ENCODE data around the gene RAB17.

Gene RAB17

GRCh38 chr2:237631801-237632585 is 41.5 kb upstream of the RAB17 start:
- Histone ChIP-seq H4K8ac (ENCODE audit: low read length) (no peak overlapping the region), H3K14ac (ENCODE audit: low read length in 2 of 2) (no peak overlapping the region), H3K18ac (ENCODE audit: low read depth in 1 of 2, low read length in 2 of 2) (no peak overlapping the region), H3K4ac (ENCODE audit: low read depth in 1 of 2, low read length in 2 of 2) (no peak overlapping the region), H3K4me1 (ENCODE audit: control insufficient read depth, insufficient read depth, low read depth, low read length) (peaks cover 29% of the 10 kb centered on the region), H3K27ac (ENCODE audit: low read length, poor library complexity, severe bottlenecking) (no peak overlapping the region), H3K4me2 (ENCODE audit: low read length, poor library complexity, severe bottlenecking) (no peak overlapping the region), H3K23ac (ENCODE audit: low read length in 2 of 2) (no peak overlapping the region), H2BK120ac (ENCODE audit: low read depth, low read length) (no peak overlapping the region), H3K9me3 (ENCODE audit: control insufficient read depth, low read length) (peaks cover 15% of the 10 kb centered on the region), H2BK12ac (ENCODE audit: low read length in 2 of 2) (no peak overlapping the region), H3K9ac (ENCODE audit: low read length) (no peak overlapping the region), H2BK15ac (ENCODE audit: low read depth, poor library complexity, severe bottlenecking) (no peak overlapping the region), H2AFZ (ENCODE audit: low read depth, low read length) (no peak overlapping the region), H3K4me3 (ENCODE audit: insufficient read depth in 1 of 2, low read depth in 1 of 2, low read length in 2 of 2) (no peak overlapping the region), H3K27me3 (ENCODE audit: control insufficient read depth in 1 of 2, insufficient read depth in 1 of 2, low read length in 2 of 2) (no peaks in the 10 kb centered on the region), H4K91ac (ENCODE audit: low read length) (no peak overlapping the region), H2AK5ac (ENCODE audit: low read length, severe bottlenecking) (peak overlapping the region; percentile 27), H2BK5ac (ENCODE audit: low read depth, low read length, poor library complexity, severe bottlenecking) (no peak overlapping the region), H3K36me3 (ENCODE audit: control insufficient read depth in 1 of 2, insufficient read depth in 2 of 2, low read depth in 1 of 2, low read length in 2 of 2) (peaks cover 29 to 37% of the 10 kb centered on the region in 2 experiments), H3K79me1 (replicated peaks; ENCODE audit: low read length, poor library complexity, severe bottlenecking) (peaks cover 48% of the 10 kb centered on the region)
- 90% methylated on average over 19 of the region's 19 CpGs for WGBS
- DNase-seq, result no peak

DNA sequence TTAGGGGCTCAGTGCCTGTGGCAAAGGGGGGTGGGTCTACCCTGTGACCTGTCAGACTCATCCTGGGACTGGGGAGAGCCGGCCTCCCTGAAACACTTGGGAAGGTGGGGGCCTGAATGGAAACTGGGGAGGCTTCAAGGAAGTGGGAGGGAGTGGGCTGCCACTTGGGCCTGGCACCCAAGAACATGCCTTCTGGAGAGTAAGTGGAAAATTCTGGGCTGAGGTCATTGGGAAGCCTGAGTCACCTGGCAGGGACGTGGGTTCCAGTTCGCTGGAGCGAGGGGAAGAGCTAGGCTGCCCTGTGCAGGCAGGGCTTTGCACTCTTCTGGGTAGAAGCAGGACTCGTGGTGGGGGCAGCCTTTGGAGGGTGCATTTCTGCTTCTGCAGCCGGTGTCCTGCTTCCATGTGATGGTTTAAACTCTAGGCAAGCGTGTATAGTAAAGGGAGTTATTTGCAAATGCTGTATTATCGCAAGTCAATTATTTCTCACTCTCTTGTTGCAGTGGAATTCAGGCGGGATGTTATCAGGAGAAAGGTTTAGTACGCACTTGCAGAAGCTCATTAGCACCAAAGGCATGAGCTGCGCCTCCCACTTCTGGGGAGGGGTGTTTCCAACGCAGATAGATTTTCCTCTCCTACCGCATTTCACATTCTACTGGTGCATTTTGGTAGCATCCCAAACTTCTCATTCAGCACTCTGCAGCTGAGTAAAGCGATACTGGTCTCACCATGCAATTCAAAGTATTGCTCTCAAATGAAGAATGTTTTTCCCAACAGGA is 40.7 kb upstream of the RAB17 start:
- 90% methylated on average over 14 of the region's 14 CpGs for WGBS
- Histone ChIP-seq H3K9ac (ENCODE audit: low read length) (no peak overlapping the region), H3K18ac (ENCODE audit: low read depth in 1 of 2, low read length in 2 of 2) (no peak overlapping the region), H3K14ac (ENCODE audit: low read length in 2 of 2) (no peak overlapping the region), H4K91ac (ENCODE audit: low read length) (no peak overlapping the region), H3K36me3 (ENCODE audit: control insufficient read depth in 1 of 2, insufficient read depth in 2 of 2, low read depth in 1 of 2, low read length in 2 of 2) (peaks cover 29 to 37% of the 10 kb centered on the region in 2 experiments), H4K8ac (ENCODE audit: low read length) (no peak overlapping the region), H3K27ac (ENCODE audit: low read length, poor library complexity, severe bottlenecking) (peak overlapping the region; percentile 56), H3K79me1 (replicated peaks; ENCODE audit: low read length, poor library complexity, severe bottlenecking) (peaks cover 44% of the 10 kb centered on the region), H3K4me2 (ENCODE audit: low read length, poor library complexity, severe bottlenecking) (no peak overlapping the region), H3K4ac (ENCODE audit: low read depth in 1 of 2, low read length in 2 of 2) (no peak overlapping the region), H2BK5ac (ENCODE audit: low read depth, low read length, poor library complexity, severe bottlenecking) (no peak overlapping the region), H3K4me3 (ENCODE audit: insufficient read depth in 1 of 2, low read depth in 1 of 2, low read length in 2 of 2) (no peak overlapping the region), H3K4me1 (ENCODE audit: control insufficient read depth, insufficient read depth, low read depth, low read length) (peaks cover 32% of the 10 kb centered on the region), H2BK12ac (ENCODE audit: low read length in 2 of 2) (no peak overlapping the region), H2AK5ac (ENCODE audit: low read length, severe bottlenecking) (no peak overlapping the region), H2BK15ac (ENCODE audit: low read depth, poor library complexity, severe bottlenecking) (no peak overlapping the region), H2AFZ (ENCODE audit: low read depth, low read length) (no peak overlapping the region), H3K23ac (ENCODE audit: low read length in 2 of 2) (no peak overlapping the region), H3K9me3 (ENCODE audit: control insufficient read depth, low read length) (peaks cover 15% of the 10 kb centered on the region), H2BK120ac (ENCODE audit: low read depth, low read length) (no peak overlapping the region), H3K27me3 (ENCODE audit: control insufficient read depth in 1 of 2, insufficient read depth in 1 of 2, low read length in 2 of 2) (no peaks in the 10 kb centered on the region)
- no peak for DNase-seq

- Histone ChIP-seq H3K9ac (ENCODE audit: low read length) (peak overlapping the region; percentile 95), H2BK12ac (ENCODE audit: low read length in 2 of 2) (no peak overlapping the region), H2BK5ac (ENCODE audit: low read depth, low read length, poor library complexity, severe bottlenecking) (peak overlapping the region; percentile 15), H3K4me3 (ENCODE audit: insufficient read depth in 1 of 2, low read depth in 1 of 2, low read length in 2 of 2) (no peak overlapping the region), H3K4me1 (ENCODE audit: control insufficient read depth, insufficient read depth, low read depth, low read length) (peaks cover 32% of the 10 kb centered on the region), H2AK5ac (ENCODE audit: low read length, severe bottlenecking) (peak overlapping the region; percentile 88), H3K27ac (ENCODE audit: low read length, poor library complexity, severe bottlenecking) (peak overlapping the region; percentile 56), H4K91ac (ENCODE audit: low read length) (no peak overlapping the region), H4K8ac (ENCODE audit: low read length) (no peak overlapping the region), H3K18ac (ENCODE audit: low read depth in 1 of 2, low read length in 2 of 2) (no peak overlapping the region), H3K4me2 (ENCODE audit: low read length, poor library complexity, severe bottlenecking) (no peak overlapping the region), H3K79me1 (replicated peaks; ENCODE audit: low read length, poor library complexity, severe bottlenecking) (peaks cover 43% of the 10 kb centered on the region), H3K14ac (ENCODE audit: low read length in 2 of 2) (no peak overlapping the region), H2AFZ (ENCODE audit: low read depth, low read length) (no peak overlapping the region), H3K27me3 (ENCODE audit: control insufficient read depth in 1 of 2, insufficient read depth in 1 of 2, low read length in 2 of 2) (no peaks in the 10 kb centered on the region), H2BK120ac (ENCODE audit: low read depth, low read length) (no peak overlapping the region), H3K36me3 (ENCODE audit: control insufficient read depth in 1 of 2, insufficient read depth in 2 of 2, low read depth in 1 of 2, low read length in 2 of 2) (peaks cover 29 to 37% of the 10 kb centered on the region in 2 experiments), H2BK15ac (ENCODE audit: low read depth, poor library complexity, severe bottlenecking) (no peak overlapping the region), H3K9me3 (ENCODE audit: control insufficient read depth, low read length) (peaks cover 14% of the 10 kb centered on the region), H3K23ac (ENCODE audit: low read length in 2 of 2) (no peak overlapping the region), H3K4ac (ENCODE audit: low read depth in 1 of 2, low read length in 2 of 2) (no peak overlapping the region)
- WGBS, result 87% methylated on average over 12 of the region's 12 CpGs
- no peak for DNase-seq
Observed at GRCh38 chr2:237630216-237631000, 39.9 kb upstream of the RAB17 start.
